Measurements from ENCODE around the gene GATAD2B. TPM values are rescaled to one million over a fixed set of nuclear protein-coding genes. Genes with fewer than 3 reads are reported as not detected.

The GATAD2B gene
- 3.7 and 5.1 TPM in 2 replicates for total RNA-seq (2014; rRNA removed)
- polyA plus RNA-seq (2012), result 8.0 TPM

- DNase-seq (ENCODE audit: low read depth), result peak; percentile 100
Observed at GRCh38 chr1:153922972-153923925, at the start of gene GATAD2B. GATAD2B (minus strand) TSS chr1:153922972; CDS start chr1:153828347, 94,625 bp downstream.

- DNase-seq (ENCODE audit: low read depth), result no peak
Observed at GRCh38 chr1:153970346-153970745, 47.6 kb upstream of the GATAD2B start.

GRCh38 chr1:153968972-153969371 lies 46.2 kb upstream of the GATAD2B start:
- DNase-seq (ENCODE audit: low read depth), result no peak

- DNase-seq (ENCODE audit: low read depth), result no peak
Observed at GRCh38 chr1:153968408-153968807, 45.6 kb upstream of the GATAD2B start.

DNA sequence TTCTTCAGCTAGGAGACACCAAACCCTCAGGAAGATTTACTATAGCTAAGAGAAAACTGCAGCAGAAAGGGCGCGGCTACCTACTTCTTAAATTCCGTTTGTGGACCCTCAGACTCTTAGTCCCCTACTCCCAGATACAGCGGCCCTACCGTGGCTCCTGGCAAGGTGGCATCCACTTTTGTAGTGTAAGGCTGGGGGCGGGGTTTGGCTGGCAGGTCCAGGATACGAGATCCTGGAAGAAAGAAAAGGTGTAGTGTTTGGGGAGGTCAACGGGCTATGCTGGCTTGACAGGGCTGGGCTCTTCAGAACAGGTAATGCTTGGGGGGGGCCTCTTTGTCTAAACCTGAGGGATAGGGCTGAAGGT lies 45.2 kb upstream of the GATAD2B start:
- DNase-seq (ENCODE audit: low read depth), result no peak

DNA sequence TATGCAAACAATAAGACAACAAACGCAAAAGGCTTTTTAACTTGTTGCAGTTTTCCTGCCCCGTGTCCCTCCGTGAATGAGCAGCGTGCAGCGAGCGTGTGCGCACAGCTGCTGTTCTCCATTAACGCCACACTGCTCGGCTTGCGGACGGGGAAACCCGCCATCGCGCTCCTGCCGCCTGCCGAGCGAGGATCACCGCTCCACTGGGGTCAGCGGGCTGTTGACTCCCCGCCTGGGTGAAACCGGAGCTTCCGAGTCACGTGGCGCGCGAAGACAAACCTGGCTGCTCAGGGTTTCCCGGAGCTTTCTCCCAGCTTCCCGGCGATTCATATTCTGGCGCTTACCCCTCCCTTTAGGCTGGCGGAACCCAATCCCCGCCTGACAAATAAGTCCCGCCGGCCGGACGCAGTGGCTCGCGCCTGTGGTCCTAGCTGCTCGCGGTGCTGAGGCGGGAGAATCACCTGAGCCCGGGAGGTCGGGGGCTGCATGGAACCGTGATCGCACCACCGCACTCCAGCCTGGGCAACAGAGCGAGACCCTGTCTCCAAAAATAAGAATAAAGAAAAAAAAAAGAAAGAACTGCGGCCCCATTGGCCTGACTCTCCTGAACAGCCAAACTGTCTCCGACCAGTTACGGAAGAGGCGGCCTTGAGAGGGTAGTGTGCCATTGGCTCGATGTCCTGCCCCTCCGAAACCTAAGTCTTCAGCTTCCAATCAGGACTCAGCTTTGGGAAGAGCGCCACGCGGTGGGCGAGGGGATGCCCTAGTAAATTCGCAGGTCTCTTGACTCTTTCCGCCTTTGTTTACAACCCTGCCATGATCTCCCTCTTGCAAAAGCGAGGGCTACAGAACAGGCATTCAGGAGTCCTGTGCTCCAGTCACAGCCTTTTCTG lies 44.6 kb upstream of the GATAD2B start, which contains the start of gene CREB3L4:
Gene CREB3L4 (plus strand): TSS at position 796 of the 893 bp plus-strand sequence. CDS start 624 bp downstream, outside the sequence.
- peak; percentile 96 for DNase-seq (ENCODE audit: low read depth)

GRCh38 chr1:153963850-153964331 lies 41.1 kb upstream of the GATAD2B start:
- DNase-seq (ENCODE audit: low read depth), result no peak

- peak; percentile 94 for DNase-seq (ENCODE audit: low read depth)
Observed at GRCh38 chr1:153963030-153963849, 40.5 kb upstream of the GATAD2B start, which contains the start of gene SLC39A1. SLC39A1 (minus strand) TSS chr1:153963537; CDS start chr1:153962715, 822 bp downstream.

DNA sequence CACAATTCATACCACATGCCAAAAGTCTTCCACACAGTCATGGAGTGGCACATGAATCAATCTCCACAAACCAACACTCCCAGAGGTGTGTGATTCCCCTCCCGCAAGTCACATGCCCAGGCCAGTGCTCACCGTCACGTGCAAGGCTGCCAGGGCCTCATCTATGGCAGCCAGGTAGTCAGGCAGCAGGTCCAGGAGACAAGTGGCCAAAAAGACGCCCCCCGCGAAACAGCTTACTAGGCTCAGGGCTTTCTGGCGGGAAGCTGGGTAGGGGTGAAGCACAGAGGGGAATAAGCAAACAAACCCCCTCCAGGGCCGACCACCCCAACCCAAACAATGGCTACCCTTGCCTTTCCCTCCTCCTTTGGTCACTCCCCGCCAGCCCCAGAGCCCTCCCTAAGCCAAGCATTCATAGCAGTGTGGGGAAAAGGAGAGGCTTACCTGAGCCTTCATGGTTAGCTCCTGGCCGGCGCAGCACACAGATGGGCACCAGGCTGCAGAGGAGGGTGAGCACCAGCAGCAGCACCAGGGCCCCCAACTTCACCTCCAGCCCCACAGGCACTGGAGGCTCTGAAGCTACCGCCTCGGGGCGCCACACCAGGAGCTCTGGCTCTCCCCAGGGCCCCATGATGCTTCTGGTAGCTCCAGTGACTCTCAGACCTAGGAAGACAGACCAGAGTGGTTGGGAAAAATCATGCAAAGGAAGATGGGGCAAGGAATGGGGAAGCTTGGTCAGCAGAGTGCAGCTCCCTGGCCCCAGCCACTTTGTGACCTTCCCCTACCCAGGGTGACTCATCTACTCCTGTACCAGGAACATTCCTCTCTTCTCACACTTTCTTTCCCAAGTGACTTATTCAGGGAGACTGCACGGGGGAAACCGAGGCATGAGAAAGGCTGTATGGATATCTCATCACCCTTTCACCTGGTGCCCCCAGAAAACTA lies 39.6 kb upstream of the GATAD2B start:
- peak; percentile 68 for DNase-seq (ENCODE audit: low read depth)

DNA sequence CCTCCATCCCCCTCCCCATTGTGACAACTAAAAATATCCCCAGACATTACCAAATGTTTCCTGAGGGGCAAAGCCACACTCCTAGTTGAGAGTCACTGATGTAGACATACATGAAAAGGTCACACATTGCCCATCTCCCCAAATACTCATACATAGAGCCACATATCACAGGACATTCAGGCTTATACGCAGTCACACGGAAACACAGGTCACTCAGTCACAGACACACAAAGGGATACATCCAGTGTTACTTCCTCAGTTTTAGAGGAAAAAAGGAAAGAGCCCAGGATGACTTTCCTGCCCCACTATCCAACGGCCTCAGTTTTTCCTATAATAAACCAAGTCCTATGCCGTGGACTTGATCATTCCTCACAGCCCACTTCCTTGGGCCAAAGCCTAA lies 38.6 kb upstream of the GATAD2B start:
- DNase-seq (ENCODE audit: low read depth), result no peak

GRCh38 chr1:153960206-153960605 lies 37.4 kb upstream of the GATAD2B start:
- DNase-seq (ENCODE audit: low read depth), result no peak

DNA sequence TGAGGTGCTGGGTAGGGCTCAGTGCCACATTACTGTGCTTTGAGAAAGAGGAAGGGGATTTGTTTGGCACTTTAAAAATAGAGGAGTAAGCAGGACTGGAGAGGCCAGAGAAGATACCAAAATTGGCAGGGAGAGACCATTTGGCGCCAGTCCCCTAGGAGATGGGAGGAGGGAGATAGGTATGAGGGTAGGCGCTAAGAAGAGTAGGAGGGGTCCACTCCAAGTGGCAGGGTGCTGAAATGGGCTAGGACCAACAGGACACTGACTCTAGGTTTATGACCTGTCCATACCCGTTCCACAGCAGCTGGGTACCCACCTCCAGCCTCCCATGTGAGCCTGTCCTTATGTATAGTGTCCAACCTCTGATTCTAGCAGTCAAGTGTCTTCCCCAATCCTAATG lies 36.7 kb upstream of the GATAD2B start:
- no peak for DNase-seq (ENCODE audit: low read depth)

DNA sequence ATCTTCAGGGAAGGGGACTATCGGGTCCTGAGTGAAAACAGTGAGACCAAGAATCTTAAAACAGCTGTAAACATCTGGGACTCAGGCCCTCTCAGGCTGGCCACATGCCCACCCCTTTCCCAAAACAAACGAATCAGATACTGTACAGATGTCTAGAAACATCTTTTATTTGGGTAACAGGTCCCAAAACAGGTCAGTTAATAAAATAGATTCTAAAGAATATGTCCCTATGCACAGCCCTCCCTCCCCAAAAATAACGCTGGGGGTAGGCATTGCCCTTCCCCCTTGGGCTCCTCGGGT lies 36.1 kb upstream of the GATAD2B start:
- no peak for DNase-seq (ENCODE audit: low read depth)

DNA sequence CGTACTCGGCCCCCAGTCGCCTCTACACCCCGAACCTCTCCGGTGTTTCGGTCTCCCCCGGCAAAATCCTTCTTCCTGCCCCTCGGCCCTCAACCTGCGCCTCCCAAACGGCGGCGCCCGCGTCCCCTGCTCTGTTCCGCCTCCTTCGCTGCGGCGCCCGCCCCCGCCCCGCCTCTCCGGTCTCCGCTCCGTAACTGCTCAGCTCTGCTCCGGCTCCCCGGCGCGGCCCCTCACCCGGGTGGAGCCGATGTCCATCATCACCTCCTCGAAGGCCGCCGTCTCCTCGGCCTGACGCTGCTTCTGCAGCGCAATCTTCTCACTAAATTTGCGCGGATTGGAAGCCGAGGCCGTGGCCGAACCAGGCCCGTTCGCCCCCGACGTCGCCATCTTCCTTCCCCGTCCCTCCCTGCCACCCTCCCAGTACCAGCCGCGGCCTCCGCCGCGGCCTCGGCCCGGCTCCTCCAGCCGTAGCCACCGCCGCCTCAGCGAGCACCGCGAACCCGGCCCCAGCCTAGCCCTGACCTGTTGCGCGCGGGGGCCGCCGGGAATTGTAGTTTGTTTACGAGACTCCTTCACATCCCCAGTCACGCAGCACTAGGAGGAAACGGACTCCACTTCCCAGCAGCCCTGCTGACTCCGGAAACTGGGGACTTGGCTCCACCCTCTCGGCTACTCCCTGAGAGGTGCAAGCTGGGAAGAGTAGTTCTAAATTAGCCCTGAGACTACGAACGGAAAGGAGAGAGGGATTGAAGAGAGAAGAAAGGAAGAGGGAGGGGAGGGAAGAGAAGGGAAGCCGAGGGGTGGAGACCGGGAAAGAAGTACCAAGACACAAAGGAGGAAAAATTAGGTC lies 35.6 kb upstream of the GATAD2B start, which contains the start of gene CRTC2:
Gene CRTC2 (minus strand): TSS at position 502 of the 850 bp plus-strand sequence. CDS start 115 bp downstream, at position 387.
- peak; percentile 98 for DNase-seq (ENCODE audit: low read depth)

GRCh38 chr1:153957744-153958110 lies 35.0 kb upstream of the GATAD2B start:
- DNase-seq (ENCODE audit: low read depth), result peak; percentile 8

- no peak for DNase-seq (ENCODE audit: low read depth)
Observed at GRCh38 chr1:153956997-153957715, 34.4 kb upstream of the GATAD2B start.

DNA sequence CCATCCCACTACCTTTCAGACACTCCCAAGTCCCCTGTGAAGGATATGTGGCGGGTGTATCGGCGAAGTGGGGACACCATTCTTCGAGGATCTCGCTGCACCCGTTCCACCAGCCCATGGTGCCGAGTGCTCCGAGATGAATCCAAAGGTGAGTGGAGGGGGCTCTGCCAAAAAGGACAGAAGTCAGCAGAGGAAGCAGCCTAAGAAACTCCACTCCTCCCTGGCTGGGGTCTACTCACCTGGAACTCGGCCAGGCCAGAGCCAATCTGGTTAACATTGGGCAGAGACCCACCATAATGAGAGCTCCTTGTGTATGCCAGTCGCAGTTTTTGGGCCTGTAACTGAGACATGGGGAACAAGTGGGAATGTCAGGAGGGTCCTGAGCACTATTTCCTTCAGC lies 32.1 kb upstream of the GATAD2B start:
- DNase-seq (ENCODE audit: low read depth), result no peak

DNA sequence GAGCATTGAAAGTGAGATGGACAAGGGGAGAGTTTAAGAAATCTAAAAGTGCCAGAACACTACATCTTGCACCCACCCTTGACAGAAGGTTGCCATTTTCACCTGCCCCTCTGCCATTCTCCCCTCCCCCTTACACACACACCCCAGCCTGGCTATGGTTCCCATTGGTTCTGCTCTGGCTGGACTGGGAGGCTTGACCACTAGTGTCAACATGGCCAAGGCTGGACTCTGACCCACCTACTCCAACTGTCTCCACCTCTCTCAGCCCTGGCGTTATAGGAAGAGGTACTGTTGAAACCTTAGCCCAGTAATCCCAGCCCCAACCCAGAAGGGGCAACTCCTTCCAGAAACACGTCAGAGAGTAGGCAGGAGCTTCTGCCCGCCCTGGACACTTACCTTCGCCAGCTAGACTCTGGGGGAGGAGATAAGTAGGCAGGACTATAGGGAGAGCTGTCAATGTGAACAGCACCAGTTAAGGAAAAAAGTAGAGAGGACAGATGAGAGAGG lies 31.1 kb upstream of the GATAD2B start:
- DNase-seq (ENCODE audit: low read depth), result no peak

Measured in LHCN-M2 (cell line).